GM12878 (cell line): ENCODE data around the gene NEU3. TPM values are rescaled to one million over a fixed set of nuclear protein-coding genes. Genes with fewer than 3 reads are reported as not detected.

ENCODE experiments used
- ASH2L ChIP-seq: fragments of 300-600, 200-600 bp; sonication (generic); IDR thresholded peaks from 2 replicates; pipeline ENCODE4 v1.6.1; 2017; ENCODE audit warnings: low read depth, mild to moderate bottlenecking, borderline replicate concordance
- BACH1 ChIP-seq: fragments of 450-650 bp; IDR thresholded peaks from 2 replicates; pipeline ENCODE4 v1.6.1; 2017; ENCODE audit warnings: mild to moderate bottlenecking, borderline replicate concordance
- CBX3 ChIP-seq: fragments of 200-600 bp; sonication (generic); IDR thresholded peaks from 2 replicates; pipeline ENCODE4 v1.6.1; 2016; ENCODE audit warnings: low read depth, borderline replicate concordance
- CBX5 ChIP-seq: sonication (generic); IDR thresholded peaks from 2 replicates; pipeline ENCODE4 v1.6.1; 2016; ENCODE audit warnings: low read depth, moderate library complexity, mild to moderate bottlenecking, inconsistent platforms
- CHD4 ChIP-seq: fragments of 200-600 bp; sonication (generic); IDR thresholded peaks from 2 replicates; pipeline ENCODE4 v1.6.1; 2016; ENCODE audit warnings: mild to moderate bottlenecking
- CREM ChIP-seq: IDR thresholded peaks from 2 replicates; pipeline ENCODE4 v1.6.1; 2014; ENCODE audit warnings: antibody characterized with exemption, low read depth
- E4F1 ChIP-seq: fragments of 450-650 bp; IDR thresholded peaks from 2 replicates; pipeline ENCODE4 v1.6.1; 2018; ENCODE audit warnings: borderline replicate concordance, mild to moderate bottlenecking; ENCODE audit not compliant: partially characterized antibody
- EED ChIP-seq: sonication (generic); IDR thresholded peaks from 2 replicates; pipeline ENCODE4 v1.6.1; 2016; ENCODE audit warnings: antibody characterized with exemption, low read depth
- FOS ChIP-seq: IDR thresholded peaks from 3 replicates; pipeline ENCODE4 v1.6.1; 2011; ENCODE audit warnings: borderline replicate concordance; ENCODE audit not compliant: insufficient read length; ENCODE audit errors: extremely low read depth
- IKZF2 ChIP-seq, 2 experiments: fragments of 450-650 bp; IDR thresholded peaks; 2 replicates each; pipeline ENCODE4 v1.6.1; 2017; ENCODE audit warnings: mild to moderate bottlenecking in 2 of 2, moderate library complexity in 2 of 2
- KDM1A ChIP-seq: fragments of 200-600 bp; sonication (generic); IDR thresholded peaks from 2 replicates; pipeline ENCODE4 v1.6.1; 2016; ENCODE audit warnings: borderline replicate concordance
- MXI1 ChIP-seq: fragments of 150-350 bp; IDR thresholded peaks from 2 replicates; pipeline ENCODE4 v1.6.1; 2011; ENCODE audit warnings: low read depth, mild to moderate bottlenecking, inconsistent platforms, low read length, improper control_type of control experiment
- NBN ChIP-seq: fragments of 450-650 bp; IDR thresholded peaks from 2 replicates; pipeline ENCODE4 v1.6.1; 2016
- NRF1 ChIP-seq: conservative IDR thresholded peaks from 2 replicates; pipeline ENCODE4 v1.6.1; 2011; ENCODE audit warnings: mild to moderate bottlenecking, low read depth, low read length, improper control_type of control experiment
- PBX3 ChIP-seq: IDR thresholded peaks from 2 replicates; pipeline ENCODE4 v1.6.1; 2011; ENCODE audit warnings: mild to moderate bottlenecking, low read depth, low read length, moderate library complexity; ENCODE audit not compliant: insufficient replicate concordance
- RELA ChIP-seq: fragments of 450-650 bp; IDR thresholded peaks from 2 replicates; pipeline ENCODE4 v1.8.0; 2014; ENCODE audit warnings: borderline replicate concordance; ENCODE audit not compliant: partially characterized antibody
- SP1 ChIP-seq: IDR thresholded peaks from one replicate; pipeline ENCODE4 v1.6.1; 2011; ENCODE audit warnings: low read depth, low read length
- TAF1 ChIP-seq: IDR thresholded peaks from 2 replicates; pipeline ENCODE4 v1.6.1; 2011; ENCODE audit warnings: mild to moderate bottlenecking, low read depth, low read length, borderline replicate concordance
- YY1 ChIP-seq: IDR thresholded peaks from 2 replicates; pipeline ENCODE4 v1.6.1; 2011; ENCODE audit warnings: low read depth, mild to moderate bottlenecking, low read length
- ZNF24 ChIP-seq: fragments of 450-650 bp; IDR thresholded peaks from 2 replicates; pipeline ENCODE4 v1.6.1; 2017; ENCODE audit warnings: antibody characterized with exemption, mild to moderate bottlenecking
- polyA plus RNA-seq, 11 experiments: library from polyadenylated mRNA; depleted of rRNA in 4 of 11; unstranded in 6 of 11; stranded (reverse) in 5 of 11; fragments of >200 nt; fragmentation: Nextera tagmentation in 4 of 11; fragmentation: Illumina TruSeq in 1 of 11; extraction: Ambion mirVana in 4 of 11; extraction: Trizol in 1 of 11; gene quantifications; 1 replicate in 1 of 11; 2 replicates in 10 of 11; pipeline versions ENCODE4 v1.2.1 to v1.2.3, GENCODE V29; 2011 to 2016; ENCODE audit warnings: inconsistent platforms in 2 of 11, missing spikeins in 2 of 11, low read depth in 1 of 11
- total RNA-seq, 4 experiments: library from RNA; depleted of rRNA in 3 of 4; stranded (reverse); fragments of >200 nt in 3 of 4; fragmentation: Illumina TruSeq in 1 of 4; extraction: Trizol in 1 of 4; gene quantifications; 2 replicates each; pipeline versions ENCODE4 v1.2.1 to v1.2.3, GENCODE V29; 2013 to 2021

NEU3 gene
- total and polyA plus RNA-seq, 10 of the 15 experiments (the other 5 are each of a cell fraction or from before 2014, with no cell fraction given): 2.5 to 20.3 (median 13.4) TPM

GRCh38 chr11:74948898-74949752 lies 39.6 kb upstream of the NEU3 start, which contains the start of the genes SPCS2 and XRRA1 (continued):
- TF ChIP-seq E4F1: no peak
- peak; percentile 97 for TF ChIP-seq TAF1
- peak; percentile 52 for TF ChIP-seq RELA
- no peak for TF ChIP-seq BACH1
- peak; percentile 73 for TF ChIP-seq EED
- peak; percentile 29; the same call in 1 of the 2 replicates for TF ChIP-seq CBX5
- TF ChIP-seq CREM: peak; percentile 95
- TF ChIP-seq SP1: peak; percentile 70
- peak; percentile 13 for TF ChIP-seq PBX3
- peak; percentile 98 for TF ChIP-seq YY1
- no peak for TF ChIP-seq ASH2L
- TF ChIP-seq IKZF2 (IDR thresholded peaks at IDR 0.05): peak; percentile 9 to 39; a peak in 1 of 4 replicates
- no peak for TF ChIP-seq ZNF24
- TF ChIP-seq NRF1: no peak
- TF ChIP-seq NBN: 0 out of 2 replicates have a peak, but pooled peaks have one; percentile 68
- TF ChIP-seq FOS: no peak
- no peak for TF ChIP-seq KDM1A
- peak; percentile 60 for TF ChIP-seq MXI1
- no peak for TF ChIP-seq CBX3
- no peak for TF ChIP-seq CHD4
